Fibroblast of skin of scalp (primary cell): ENCODE measurements around the gene SNX11.

Experiments
- DNase-seq: peaks from one replicate; pipeline ENCODE4 v3.0.0-alpha.2; 2013

The SNX11 gene

DNA sequence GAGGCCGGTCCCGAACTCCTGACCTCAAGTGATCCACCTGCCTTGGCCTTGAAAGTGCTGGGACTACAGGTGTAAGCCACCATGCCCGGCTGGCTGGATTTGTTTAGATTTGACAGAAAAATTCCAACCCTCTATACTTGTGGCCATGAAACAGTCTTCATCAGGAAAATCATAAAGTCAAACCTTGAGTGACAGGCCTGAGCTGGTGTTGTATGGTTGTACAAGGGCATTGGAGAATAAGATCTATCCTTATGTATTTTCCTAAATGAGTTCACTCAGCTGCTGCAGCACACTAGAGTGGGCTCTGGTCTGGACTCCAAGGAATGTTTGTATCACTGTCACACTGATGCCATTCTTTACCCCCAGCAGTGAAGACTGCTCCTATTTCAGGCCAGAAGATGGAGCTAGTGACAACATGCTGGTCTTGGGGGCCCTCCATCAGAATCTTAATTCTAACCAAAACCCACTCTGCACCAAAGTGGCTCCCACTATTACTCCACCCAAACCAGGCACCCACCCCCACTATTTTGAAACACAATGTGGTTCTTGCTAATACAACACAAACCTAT is 27.4 kb downstream of the SNX11 start:
- DNase-seq, result peak; percentile 43

DNA sequence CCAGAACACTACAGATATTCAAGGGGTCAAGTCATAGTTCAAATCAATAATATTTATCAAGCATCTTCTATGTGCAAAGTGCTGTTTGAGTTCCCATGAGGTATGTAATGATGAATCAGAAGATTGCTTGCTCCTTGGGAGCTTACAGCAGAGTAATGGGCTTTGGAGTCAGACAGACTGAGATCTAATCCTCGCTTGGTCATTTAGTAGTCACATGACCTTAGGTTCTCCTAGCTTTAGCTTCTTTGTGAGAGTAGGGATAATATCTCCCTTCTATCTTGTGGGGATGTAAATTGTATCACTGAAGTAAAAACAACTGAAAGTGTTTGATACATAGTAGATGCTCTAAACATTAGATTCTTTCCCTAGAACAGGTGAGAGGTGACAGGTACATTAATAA is 30.1 kb downstream of the SNX11 start:
- DNase-seq, result no peak

DNA sequence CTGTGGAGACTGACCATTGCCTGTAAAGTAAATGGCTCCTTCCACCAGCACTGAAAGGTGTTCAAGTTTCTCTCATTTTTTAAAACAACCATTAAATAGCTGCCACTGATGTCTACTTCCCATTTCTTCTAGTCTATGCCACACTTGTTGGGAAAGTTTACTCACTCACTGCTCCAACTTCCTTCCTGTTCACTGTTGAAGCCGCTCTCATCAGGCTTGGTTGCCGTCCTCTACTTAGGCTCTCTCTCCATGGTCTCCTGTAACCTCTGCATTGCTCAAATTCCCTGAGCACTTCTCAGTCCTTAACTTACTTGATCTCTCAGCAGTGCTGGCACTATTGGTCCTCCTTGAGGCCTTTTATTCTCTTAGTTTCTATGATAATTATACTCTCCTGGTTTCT is 32.4 kb downstream of the SNX11 start:
- DNase-seq, result peak; percentile 6

DNA sequence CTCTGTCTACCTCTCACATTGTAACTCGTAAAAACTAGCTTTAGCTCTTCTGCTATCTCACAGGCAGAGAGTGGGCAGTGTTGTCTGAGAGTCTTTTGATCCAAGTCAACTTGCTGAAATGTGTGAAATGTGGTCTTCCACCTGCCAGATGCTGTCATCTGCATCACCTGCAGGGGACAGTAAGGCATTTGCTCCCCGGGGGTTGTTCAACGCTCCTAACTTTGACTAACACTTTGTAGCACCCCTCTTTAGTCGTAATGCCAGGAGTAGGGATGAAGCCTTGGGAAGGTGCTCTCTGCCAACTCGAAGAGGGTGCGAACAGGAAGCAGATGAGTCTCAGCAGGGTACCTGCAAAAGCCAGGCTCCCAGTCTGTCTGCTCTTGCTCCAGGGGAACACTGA is 36.1 kb downstream of the SNX11 start:
- DNase-seq, result no peak

DNA sequence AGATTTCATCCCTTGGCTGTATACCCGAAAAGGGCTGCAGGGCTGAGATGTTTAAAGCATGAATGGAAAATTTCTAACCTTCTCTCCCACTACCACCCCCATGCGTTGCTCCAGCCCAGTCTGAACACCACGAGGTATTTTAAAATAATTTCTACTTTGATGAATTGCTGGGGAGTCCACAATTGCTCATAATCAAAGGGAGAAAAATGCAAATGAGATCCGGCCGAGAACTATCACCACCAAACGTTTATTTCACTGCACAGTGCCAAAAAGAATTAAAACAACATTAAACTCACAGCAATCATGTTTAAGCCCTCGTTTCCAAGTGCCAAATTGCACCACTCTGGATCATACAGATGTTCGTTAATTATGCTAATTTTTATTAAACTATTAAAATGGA is 36.7 kb downstream of the SNX11 start:
- no peak for DNase-seq

DNA sequence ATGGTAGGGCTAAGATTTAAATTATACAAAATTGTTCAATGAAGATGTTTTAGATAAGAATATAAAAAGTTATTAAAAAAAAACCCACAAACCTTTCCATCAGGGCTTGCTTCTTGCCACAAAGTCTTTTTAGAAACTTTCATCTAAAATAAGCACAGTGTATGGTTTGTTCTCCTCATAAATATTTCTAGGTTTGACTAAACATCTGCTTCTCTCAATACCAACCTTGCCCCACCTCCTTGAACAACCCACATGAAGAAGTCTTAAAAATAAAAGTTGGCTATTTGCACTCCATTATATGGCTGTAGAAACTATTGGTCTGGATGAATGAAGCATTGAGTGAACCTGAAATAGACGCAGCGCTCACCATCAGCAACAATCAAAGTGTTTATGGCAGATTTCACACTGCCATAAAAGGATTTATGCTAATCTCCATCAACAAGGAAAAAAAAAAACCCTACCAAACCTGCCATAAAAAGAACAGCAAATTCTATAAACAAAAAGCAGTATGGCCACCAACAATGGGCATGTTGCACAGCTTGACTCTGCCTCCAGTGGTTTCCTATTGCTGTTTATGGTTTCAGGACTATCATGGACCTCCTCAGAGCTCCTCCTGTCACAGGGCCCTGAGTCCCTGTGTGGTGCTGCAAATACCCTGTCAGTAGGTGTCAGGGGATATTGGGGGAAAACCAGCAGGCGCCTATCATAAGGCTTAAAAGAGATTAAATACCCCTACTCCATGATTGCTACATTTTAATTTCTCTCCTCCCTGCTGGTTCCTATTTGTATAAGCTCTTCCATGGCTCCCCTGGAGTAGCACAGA is 37.6 kb downstream of the SNX11 start:
- no peak for DNase-seq

DNA sequence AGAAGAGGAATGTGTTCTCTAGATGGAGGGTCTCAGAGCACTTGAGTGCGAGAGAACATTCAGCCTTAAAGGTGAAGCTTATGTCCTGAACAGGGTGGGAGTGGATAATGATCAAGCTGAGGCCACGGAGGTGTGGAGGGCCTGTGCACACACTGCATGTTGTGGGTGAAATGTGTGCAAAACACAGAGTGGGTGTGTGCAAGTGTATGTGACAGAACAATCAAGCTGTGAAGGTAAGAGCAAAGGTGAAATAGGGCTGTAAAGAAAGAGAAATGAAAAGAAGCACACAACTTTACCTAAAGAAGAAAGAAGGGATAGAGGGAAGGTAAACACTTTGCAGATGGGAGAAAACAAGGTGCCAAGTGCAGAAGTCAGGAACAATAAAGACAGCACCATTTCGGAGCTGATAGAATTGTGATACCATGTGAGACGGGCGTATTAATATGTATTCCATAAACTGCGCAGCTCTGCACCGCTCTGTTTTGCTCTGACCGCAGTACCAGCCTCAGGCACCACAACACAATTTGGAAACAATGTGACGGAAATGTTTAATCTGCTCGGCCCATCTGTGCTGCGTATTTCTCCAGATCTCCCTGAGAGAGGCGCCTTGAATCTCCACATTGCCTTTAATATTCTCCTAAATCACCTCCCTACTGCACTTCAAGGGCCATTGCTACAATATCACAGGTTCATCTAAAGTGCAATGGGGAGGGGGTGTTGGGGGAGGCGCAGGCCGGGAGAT is 40.6 kb downstream of the SNX11 start:
- DNase-seq, result no peak

DNA sequence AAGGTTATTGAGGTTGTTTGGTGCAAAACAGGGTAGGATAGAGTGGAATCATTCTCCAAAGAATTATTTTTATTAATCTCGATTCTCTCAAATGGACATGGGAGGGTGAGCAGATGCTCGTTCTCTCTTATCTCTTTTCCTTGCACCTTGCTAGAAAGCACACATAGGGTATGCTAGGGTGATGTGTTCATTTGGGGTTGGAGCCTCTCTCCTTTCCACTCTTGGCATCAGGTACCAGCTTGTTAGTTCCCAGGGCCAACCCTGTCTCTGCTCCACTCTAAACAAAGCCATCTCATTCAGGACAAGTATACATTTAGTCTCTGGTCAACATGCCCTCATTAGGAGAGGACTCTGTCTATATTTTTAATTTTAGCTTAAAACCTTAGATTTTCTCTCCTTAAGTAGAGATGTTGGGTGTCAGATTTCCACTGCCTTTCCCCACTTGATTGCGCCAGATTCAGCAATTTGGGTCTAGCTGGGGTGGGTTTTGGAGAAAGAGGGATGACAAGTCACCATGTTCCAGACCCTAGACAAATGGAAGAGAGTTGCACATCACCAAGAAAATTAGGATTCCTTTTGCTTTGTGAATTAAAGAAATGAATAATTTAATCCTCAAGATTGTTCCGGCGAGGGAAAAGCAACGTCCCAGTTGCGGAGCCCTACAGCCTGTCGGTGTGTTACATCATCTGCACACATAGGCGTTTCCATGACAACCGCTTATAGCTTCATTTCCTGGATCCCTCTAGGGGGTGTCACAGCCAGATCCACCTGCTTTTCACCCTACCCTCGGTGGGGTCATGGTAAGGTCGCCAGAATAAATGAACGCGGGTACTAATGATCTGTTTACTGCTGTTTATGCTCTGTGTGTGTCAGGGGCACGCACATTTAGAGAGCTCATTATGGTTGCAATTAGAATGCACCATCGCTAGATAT is 41.6 kb downstream of the SNX11 start:
- DNase-seq, result peak; percentile 33

DNA sequence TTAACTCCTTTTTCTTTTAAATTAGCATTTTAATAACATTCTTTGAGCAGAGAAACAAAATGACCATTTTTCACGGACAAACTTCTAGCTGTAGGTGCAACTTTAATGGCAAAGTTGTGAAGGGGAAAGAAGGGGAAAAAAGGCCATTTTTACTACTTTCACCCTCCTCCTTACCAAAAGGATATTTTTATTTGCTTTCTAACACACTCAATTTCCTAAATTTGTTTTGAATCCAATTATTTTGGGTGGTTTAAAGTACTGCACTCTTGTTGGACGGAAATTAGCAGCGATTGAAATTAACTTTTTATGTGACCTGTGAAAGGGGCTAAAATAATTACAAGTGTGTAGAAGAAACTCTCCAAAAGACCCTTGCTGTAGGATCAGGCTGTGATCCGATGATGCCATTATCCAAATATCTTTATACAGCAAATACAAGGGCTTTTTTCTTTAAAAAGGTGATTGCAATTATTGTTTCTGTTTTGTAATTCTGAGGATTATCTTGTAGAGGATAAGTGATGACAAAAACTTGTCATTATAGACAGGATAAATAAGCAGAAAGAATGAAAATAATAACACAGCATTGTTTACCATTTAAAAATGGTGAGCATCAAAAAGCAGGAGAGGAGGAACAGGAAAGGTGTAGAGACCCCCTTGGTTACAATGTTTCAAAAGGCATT is 42.4 kb downstream of the SNX11 start:
- no peak for DNase-seq

DNA sequence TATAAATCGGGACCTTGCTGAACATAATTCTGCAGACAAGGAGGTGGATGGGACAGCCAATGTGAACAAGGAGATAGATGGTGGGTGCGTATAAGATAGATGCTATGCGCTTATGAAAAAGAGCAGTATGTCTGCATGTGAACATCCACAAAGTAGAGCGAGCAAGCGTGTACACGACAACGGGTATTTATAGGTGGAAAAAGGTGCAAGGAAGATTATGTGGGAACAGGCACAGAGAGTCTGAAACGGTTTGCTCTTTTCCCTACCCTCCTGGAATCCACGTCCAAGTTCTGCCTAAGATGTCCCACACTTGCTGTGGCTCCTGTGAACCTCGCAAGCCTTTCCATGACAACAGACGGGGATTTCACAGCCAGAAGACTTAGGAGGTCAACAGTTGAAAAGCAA is 43.0 kb downstream of the SNX11 start:
- no peak for DNase-seq

DNA sequence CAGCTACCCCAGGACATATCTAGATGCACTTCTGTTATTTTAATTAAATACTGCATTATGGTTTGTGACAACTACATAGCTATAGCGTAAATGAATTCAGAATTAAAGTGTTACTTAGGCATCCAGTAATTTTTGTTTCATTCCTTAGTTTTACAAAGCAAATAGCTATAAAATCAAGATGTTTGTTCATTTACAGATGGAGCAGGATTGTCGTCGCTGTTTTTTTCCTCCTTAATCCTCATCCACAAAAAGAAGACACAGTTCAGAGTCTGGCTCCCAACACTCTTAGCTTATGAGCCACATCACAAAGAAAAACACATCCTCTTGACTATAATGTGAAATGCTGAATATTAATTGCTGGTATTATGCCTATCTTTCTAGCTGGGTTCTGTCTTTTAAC is 43.7 kb downstream of the SNX11 start:
- DNase-seq, result no peak

DNA sequence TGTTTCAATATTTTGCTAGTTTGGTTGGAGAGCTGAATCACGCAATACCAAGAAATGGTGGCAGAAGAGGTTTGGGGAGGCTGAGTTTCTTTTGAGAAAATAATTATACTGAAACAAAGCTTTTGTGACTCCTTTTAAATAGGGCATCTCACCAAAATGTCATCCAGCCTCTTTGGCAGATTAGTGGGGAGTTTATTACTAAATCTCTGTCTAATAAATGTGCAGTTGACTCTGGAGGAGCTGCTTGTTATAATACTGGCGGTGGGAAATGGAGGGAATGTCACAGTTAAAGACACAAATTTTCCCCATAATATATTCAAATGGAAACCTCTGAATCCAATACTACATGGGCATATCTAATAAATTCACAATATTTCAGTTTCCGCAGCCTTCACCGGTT is 44.7 kb downstream of the SNX11 start:
- DNase-seq, result no peak

DNA sequence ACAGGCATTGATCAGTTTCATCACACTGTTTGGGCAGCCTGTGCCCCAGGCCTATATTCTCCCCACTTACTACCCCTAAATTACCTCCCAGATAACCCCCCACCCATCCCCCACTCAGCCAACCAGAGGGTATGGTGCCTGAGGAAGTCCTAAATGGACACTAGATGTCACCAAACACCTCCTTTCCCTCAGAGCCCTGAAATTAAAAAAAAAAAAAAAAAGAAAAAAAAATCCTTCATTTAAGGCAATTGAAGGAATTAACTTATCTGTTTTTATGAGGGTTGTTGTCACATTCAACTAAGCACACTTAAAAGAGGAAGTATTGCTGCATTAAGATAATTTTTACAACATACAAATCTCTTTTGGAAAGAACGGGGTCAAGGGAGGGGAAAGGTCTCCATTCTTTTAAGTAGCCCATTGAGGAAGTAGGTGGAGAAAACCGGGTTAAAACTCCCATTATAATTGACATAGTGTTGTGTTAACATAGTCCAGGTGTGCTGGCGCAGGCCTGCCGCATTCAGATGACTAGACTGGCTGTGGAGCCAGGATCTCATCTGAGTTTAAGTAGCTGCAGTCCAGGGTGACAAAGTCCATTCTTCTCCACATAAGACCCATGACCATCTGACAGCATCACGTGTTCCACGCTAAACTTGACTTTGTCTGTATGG is 46.3 kb downstream of the SNX11 start:
- DNase-seq, result peak; percentile 56

DNA sequence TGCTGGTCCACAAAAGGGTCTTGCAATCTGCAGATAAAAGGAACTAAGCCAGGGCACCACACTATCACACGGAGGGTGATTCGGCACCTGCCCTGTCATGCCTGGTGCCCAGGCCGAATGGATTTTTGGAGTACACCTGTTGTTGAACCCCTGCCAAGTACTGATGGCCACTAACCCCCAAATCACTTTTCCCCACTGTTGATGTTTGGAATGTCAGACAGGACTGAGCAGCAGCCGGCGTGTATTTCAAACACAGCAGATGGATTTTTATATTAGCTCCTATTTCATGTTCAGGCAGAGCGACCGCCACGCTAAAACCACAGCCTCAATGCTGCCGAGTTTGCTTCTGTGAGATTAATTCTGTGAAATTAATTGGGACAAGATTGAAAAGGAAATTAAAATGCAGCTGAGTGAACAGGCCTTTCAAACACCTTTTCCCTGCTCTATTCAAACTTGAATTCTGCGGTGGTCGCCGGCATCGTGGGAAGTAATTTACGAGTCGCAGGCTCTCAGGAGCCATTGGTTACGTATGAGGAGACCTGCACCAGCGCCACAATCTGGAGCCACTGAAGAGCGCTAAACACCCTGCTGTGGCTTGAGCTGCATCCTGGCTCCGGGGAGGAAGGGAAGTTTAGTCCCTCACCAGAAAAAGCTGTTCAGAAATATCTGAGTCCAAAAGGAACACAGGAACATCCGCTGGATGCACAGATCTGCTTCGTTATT is 48.5 kb downstream of the SNX11 start:
- no peak for DNase-seq

DNA sequence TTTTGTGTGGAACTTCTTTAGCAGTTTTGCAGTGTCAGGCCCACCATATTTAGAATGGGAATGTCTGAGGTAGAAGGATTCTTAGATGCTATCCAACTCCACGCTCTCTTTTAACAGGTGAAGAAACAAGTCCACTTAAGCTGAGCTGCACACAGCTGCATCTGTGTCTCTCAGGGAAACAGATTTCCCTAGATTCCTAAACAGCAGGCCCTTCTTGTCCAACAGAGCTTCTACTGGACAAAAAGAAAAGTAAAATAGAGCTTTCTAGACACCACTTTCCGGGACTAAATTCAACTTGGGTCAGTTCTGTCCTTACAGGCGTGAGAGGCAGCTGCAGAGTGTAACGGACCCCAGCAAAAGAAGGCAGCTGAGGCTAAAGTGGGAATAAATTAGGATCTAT is 51.7 kb downstream of the SNX11 start:
- no peak for DNase-seq

DNA sequence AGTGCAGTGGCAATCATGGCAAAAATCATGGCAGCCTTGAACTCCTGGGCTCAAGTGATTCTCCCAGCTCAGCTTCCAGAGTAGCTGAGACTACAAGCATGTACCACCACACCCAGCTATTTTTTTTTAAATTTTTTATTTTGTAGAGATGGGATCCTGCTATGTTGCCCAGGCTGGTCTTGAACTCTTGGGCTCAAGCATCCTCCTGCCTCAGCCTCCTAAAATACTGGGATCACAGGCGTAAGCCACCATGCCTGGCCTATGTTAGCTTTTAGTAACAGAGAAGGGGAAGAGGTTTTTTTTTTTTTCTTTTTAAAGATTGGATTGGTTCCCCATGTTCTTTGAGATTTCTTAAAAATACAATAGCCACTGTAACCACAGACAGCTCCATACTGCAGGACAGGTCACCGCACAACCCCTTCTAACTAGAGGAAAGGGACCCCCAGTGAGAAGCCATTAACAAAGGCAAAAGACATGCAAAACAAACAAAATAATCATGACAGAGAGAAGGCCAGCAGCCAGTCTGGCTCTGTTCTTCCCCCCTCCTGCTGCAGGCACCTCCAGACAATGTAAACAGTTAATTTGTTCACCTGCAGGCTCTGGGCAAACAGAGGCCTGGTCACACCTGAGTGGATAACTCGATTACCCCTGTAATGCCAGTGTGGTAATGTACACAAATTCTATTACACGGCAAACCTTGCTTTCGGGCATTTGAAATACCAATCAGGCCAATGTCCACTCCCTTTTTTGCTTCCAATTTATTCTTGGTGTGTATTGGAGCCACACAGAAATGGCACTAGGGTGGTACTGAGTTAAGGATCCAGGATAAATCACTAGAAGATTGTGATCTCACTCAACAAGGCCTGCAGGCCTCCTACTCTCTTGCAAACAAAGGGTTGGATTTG is 52.9 kb downstream of the SNX11 start:
- DNase-seq, result no peak

DNA sequence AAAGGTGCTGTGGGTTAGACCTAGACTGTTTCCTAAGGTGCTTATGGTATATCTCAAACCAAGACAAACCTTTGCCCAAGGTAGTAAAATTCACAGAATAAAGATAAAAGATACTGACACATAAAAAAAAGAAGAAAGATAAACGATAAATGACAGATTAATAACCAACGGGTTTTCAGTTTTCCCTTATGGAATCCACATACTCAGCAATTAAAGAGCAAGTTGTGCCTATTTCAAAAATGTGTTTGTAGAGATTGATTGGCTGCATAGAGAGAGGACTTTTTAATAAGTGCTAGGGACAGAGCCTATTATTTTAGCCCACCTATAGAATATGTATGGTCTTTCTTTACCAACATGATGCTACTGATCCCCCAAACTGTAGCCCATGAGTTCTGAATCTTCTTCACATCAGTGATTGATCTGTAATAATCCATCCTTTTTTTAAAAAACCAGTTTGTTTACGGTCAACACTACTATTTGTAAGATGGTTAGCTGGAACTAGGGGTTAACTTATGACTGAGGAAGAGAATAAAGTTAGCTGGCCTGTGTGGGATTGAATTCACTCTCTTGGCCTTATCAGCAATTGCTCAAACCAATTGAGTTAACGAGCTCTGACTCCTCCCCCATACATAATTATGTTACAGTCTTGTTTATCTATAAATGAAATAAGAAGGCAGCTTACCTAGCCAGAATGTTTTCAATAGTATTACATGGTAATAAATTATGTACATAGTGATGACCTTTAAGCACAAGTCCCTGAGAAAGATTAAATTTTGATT is 53.8 kb downstream of the SNX11 start:
- DNase-seq, result no peak

DNA sequence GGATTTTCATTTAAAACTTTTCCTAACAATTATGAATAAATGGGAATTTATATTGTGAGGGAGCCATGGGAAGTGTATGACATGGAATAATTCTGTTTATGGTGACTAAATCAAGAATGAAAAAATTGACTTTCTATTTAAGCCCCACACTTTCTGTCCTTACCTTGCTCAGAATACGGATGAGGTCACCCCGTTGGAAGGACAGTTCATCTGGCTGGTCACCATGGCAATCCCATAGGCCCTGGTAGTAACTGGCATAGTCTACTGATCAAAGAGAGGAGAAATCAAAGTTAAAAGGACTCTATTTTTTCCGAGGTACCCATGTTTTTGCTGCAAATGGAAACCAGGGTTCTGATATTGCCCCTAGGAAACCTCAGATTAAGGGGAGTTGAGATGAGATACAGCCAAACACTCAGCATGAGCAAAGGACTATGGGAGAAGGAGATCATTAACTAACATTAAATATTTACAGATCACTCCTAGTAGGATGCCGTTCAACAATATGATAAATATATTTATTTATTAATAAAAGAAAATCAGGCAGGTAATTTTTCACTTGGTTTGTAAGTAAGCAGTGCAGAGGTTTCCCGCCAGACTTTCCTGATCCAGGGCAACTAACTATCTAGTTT is 54.9 kb downstream of the SNX11 start:
- DNase-seq, result no peak
